ENCODE data around the gene CWF19L2. TPM values are rescaled to one million over a fixed set of nuclear protein-coding genes. Genes with fewer than 3 reads are reported as not detected.

CWF19L2 gene
- total RNA-seq, 1 donor = 10.9 TPM

DNA sequence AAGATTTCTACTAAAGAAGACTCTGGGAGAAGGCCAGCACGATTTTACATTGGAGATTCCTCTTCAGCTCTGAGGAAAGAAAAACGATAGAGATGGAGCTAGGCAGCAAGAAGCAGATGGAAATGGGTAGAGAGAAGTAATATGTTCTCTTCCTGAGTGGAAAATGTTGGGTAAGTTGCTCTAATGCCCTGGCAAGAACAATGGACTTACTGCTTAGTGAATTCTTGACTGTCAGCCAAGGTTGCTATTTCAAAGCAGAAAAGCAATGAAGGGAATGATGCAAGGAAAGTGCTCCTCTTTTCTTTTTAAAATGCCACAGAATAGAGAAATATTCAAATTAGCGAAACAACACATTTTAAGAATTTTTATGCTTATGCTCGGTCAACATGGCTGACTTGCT lies 38.4 kb upstream of the CWF19L2 start:
- Histone ChIP-seq H3K36me3 (ENCODE audit: insufficient read depth, low read length) (no peaks in the 10 kb centered on the region), H3K4me2 (ENCODE audit: insufficient read depth, low read length) (no peak overlapping the region), H3K9me3 (ENCODE audit: low read depth, low read length) (no peaks in the 10 kb centered on the region), H3K27me3 (ENCODE audit: insufficient read depth, low read length) (no peaks in the 10 kb centered on the region), H3K79me2 (ENCODE audit: insufficient read depth, low read length) (no peaks in the 10 kb centered on the region), H2AFZ (ENCODE audit: low read length) (no peak overlapping the region), H3K4me3 (ENCODE audit: insufficient read depth, low read length) (no peak overlapping the region), H3K27ac (ENCODE audit: low read depth, low read length) (no peak overlapping the region), H4K20me1 (ENCODE audit: insufficient read depth, low read length) (no peaks in the 10 kb centered on the region), H3K4me1 (ENCODE audit: insufficient read depth, low read length) (no peaks in the 10 kb centered on the region)
- TF ChIP-seq, protein P1, sequence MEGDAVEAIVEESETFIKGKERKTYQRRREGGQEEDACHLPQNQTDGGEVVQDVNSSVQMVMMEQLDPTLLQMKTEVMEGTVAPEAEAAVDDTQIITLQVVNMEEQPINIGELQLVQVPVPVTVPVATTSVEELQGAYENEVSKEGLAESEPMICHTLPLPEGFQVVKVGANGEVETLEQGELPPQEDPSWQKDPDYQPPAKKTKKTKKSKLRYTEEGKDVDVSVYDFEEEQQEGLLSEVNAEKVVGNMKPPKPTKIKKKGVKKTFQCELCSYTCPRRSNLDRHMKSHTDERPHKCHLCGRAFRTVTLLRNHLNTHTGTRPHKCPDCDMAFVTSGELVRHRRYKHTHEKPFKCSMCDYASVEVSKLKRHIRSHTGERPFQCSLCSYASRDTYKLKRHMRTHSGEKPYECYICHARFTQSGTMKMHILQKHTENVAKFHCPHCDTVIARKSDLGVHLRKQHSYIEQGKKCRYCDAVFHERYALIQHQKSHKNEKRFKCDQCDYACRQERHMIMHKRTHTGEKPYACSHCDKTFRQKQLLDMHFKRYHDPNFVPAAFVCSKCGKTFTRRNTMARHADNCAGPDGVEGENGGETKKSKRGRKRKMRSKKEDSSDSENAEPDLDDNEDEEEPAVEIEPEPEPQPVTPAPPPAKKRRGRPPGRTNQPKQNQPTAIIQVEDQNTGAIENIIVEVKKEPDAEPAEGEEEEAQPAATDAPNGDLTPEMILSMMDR (IDR thresholded peaks at IDR 0.05; ENCODE audit: extremely low read depth, low read depth, low read length) = no peak
- peak; percentile 19 for DNase-seq (ENCODE audit: insufficient read length, low spot score, missing footprints)

DNA sequence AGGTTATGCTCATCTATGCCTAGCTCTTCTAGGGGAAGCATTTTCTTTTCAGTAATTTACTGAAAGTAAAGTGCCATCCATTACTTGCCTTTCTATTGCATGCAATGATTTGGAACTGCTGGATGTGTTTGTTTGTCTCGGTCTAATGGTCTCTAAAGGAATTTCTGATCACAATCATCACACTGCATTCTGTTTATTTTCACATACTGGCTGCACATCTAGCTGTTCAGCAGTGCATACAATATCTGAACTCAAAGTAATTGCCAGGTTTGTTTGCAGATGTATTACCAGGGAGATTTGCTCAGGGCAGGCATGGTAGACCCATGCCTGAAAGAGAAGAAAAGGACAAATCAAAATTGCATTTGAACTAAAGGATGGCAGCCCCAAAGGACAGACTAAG lies 36.4 kb upstream of the CWF19L2 start:
- no peak overlapping the region for H2AFZ ChIP-seq (ENCODE audit: low read length)

DNA sequence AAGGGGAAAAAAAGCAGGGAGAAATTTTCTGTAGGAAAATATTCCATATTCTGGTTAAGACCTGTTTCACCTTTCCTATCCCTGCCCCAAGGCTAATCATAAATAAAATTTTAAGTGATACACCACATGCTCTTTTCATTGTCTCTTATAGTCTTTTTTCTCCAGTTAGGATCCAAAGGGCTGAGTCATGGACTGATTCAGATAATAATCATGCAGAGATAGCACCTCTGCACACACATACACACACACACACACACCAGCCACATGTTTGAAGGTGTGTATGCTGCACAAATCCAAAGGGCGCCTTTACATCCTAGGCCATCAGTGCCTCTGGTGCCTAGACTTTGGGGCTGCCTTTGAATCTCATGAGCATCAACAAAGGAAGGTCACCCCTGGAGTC lies 35.5 kb upstream of the CWF19L2 start:
- Histone ChIP-seq H3K4me2 (ENCODE audit: insufficient read depth, low read length) (no peak overlapping the region), H2AFZ (ENCODE audit: low read length) (no peak overlapping the region), H3K27ac (ENCODE audit: low read depth, low read length) (no peak overlapping the region), H3K9me3 (ENCODE audit: low read depth, low read length) (no peaks in the 10 kb centered on the region), H3K4me1 (ENCODE audit: insufficient read depth, low read length) (no peaks in the 10 kb centered on the region), H3K27me3 (ENCODE audit: insufficient read depth, low read length) (no peaks in the 10 kb centered on the region), H3K36me3 (ENCODE audit: insufficient read depth, low read length) (no peaks in the 10 kb centered on the region), H4K20me1 (ENCODE audit: insufficient read depth, low read length) (no peaks in the 10 kb centered on the region), H3K4me3 (ENCODE audit: insufficient read depth, low read length) (no peak overlapping the region), H3K79me2 (ENCODE audit: insufficient read depth, low read length) (no peaks in the 10 kb centered on the region)
- TF ChIP-seq, protein P1 (IDR thresholded peaks at IDR 0.05; ENCODE audit: extremely low read depth, low read depth, low read length) = no peak
- peak; percentile 8 for DNase-seq (ENCODE audit: insufficient read length, low spot score, missing footprints)

More for the DNA sequence above, 36.4 kb upstream of the CWF19L2 start:
- Histone ChIP-seq H3K79me2 (ENCODE audit: insufficient read depth, low read length) (no peaks in the 10 kb centered on the region), H3K4me3 (ENCODE audit: insufficient read depth, low read length) (no peak overlapping the region), H3K36me3 (ENCODE audit: insufficient read depth, low read length) (no peaks in the 10 kb centered on the region), H4K20me1 (ENCODE audit: insufficient read depth, low read length) (no peaks in the 10 kb centered on the region), H3K27ac (ENCODE audit: low read depth, low read length) (no peak overlapping the region), H3K27me3 (ENCODE audit: insufficient read depth, low read length) (no peaks in the 10 kb centered on the region), H3K4me1 (ENCODE audit: insufficient read depth, low read length) (no peaks in the 10 kb centered on the region), H3K4me2 (ENCODE audit: insufficient read depth, low read length) (no peak overlapping the region), H3K9me3 (ENCODE audit: low read depth, low read length) (no peaks in the 10 kb centered on the region)
- DNase-seq (ENCODE audit: insufficient read length, low spot score, missing footprints) = no peak
- TF ChIP-seq, protein P1 (IDR thresholded peaks at IDR 0.05; ENCODE audit: extremely low read depth, low read depth, low read length) = no peak

DNA sequence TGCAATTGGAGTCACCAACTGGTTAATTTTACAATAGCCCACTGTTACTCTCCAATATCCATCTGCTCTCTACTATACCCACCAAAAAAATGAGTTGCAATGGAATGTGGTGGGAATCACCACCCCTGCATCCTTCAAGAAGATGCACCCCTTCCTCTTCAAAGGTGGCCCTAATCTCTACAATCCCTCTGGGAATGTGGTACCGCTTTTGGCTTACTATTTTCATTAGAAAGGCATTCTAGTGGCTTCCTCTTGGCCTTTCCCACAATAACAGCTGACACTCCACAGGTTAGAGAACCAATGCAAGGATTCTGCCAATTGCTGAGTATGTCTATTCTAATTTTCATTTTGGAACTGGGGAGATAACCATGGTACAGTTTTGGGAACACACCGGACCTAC lies 33.2 kb upstream of the CWF19L2 start:
- H3K36me3 ChIP-seq (ENCODE audit: insufficient read depth, low read length) = no peaks in the 10 kb centered on the region
- DNase-seq (ENCODE audit: insufficient read length, low spot score, missing footprints) = no peak
- H3K79me2 ChIP-seq (ENCODE audit: insufficient read depth, low read length) = no peaks in the 10 kb centered on the region
- H4K20me1 ChIP-seq (ENCODE audit: insufficient read depth, low read length) = no peaks in the 10 kb centered on the region
- H3K4me3 ChIP-seq (ENCODE audit: insufficient read depth, low read length) = no peak overlapping the region
- no peak overlapping the region for H3K27ac ChIP-seq (ENCODE audit: low read depth, low read length)
- H3K4me1 ChIP-seq (ENCODE audit: insufficient read depth, low read length) = no peaks in the 10 kb centered on the region
- no peaks in the 10 kb centered on the region for H3K9me3 ChIP-seq (ENCODE audit: low read depth, low read length)
- H3K27me3 ChIP-seq (ENCODE audit: insufficient read depth, low read length) = no peaks in the 10 kb centered on the region
- TF ChIP-seq, protein P1 (IDR thresholded peaks at IDR 0.05; ENCODE audit: extremely low read depth, low read depth, low read length) = no peak
- no peak overlapping the region for H2AFZ ChIP-seq (ENCODE audit: low read length)
- H3K4me2 ChIP-seq (ENCODE audit: insufficient read depth, low read length) = no peak overlapping the region
